Measurements from ENCODE around the gene CFAP77.

The CFAP77 gene

GRCh38 chr9:132606066-132606465, 196.1 kb downstream of the CFAP77 start:
- no peaks in the 10 kb centered on the region for H3K27me3 ChIP-seq (replicated peaks in 2 of 5; ENCODE audit: control insufficient read depth in 4 of 5, insufficient read depth in 5 of 5, low read length in 4 of 5)
- no peaks in the 10 kb centered on the region for H3K9me3 ChIP-seq (ENCODE audit: control extremely low read depth in 1 of 5, control insufficient read depth in 4 of 5, insufficient read depth in 2 of 5, low read depth in 1 of 5, low read length in 4 of 5)
- H3K4me1 ChIP-seq (ENCODE audit: control extremely low read depth in 1 of 4, control insufficient read depth in 4 of 4, insufficient read depth in 4 of 4, low read length in 3 of 4), result no peaks in the 10 kb centered on the region
- H3K4me3 ChIP-seq (ENCODE audit: control insufficient read depth in 1 of 7, extremely low read depth in 1 of 7, insufficient read depth in 4 of 7, low read depth in 2 of 7, low read length in 6 of 7), result no peak overlapping the region
- POLR2A ChIA-PET, result no interaction called here
- CTCF ChIA-PET, result no interaction called here
- H3K27ac ChIP-seq (ENCODE audit: insufficient read depth in 1 of 2, low read depth in 1 of 2, low read length in 2 of 2, poor library complexity in 1 of 2, severe bottlenecking in 2 of 2), result no peak overlapping the region
- H3K36me3 ChIP-seq (ENCODE audit: control insufficient read depth in 4 of 4, insufficient read depth in 4 of 4, low read length in 3 of 4), result peaks cover 6 to 81% (median 43%) of the 10 kb centered on the region in 4 experiments
- WGBS (ENCODE audit: insufficient coverage), result 94% methylated on average over 6 of the region's 6 CpGs
- DNase-seq, result no peak

GRCh38 chr9:132609184-132609583, 199.2 kb downstream of the CFAP77 start:
- POLR2A ChIA-PET, result no interaction called here
- Histone ChIP-seq H3K4me1 (ENCODE audit: control extremely low read depth in 1 of 4, control insufficient read depth in 4 of 4, insufficient read depth in 4 of 4, low read length in 3 of 4) (no peaks in the 10 kb centered on the region), H3K4me3 (ENCODE audit: control insufficient read depth in 1 of 7, extremely low read depth in 1 of 7, insufficient read depth in 4 of 7, low read depth in 2 of 7, low read length in 6 of 7) (no peak overlapping the region), H3K27me3 (replicated peaks in 2 of 5; ENCODE audit: control insufficient read depth in 4 of 5, insufficient read depth in 5 of 5, low read length in 4 of 5) (no peaks in the 10 kb centered on the region), H3K27ac (ENCODE audit: insufficient read depth in 1 of 2, low read depth in 1 of 2, low read length in 2 of 2, poor library complexity in 1 of 2, severe bottlenecking in 2 of 2) (no peak overlapping the region), H3K36me3 (ENCODE audit: control insufficient read depth in 4 of 4, insufficient read depth in 4 of 4, low read length in 3 of 4) (peaks cover 10 to 81% (median 44%) of the 10 kb centered on the region in 4 experiments), H3K9me3 (ENCODE audit: control extremely low read depth in 1 of 5, control insufficient read depth in 4 of 5, insufficient read depth in 2 of 5, low read depth in 1 of 5, low read length in 4 of 5) (no peaks in the 10 kb centered on the region)
- no peak for DNase-seq
- CTCF ChIA-PET, result no interaction called here
- 99% methylated on average over 9 of the region's 9 CpGs for WGBS (ENCODE audit: insufficient coverage)

GRCh38 chr9:132609829-132610228, 199.8 kb downstream of the CFAP77 start:
- Histone ChIP-seq H3K36me3 (ENCODE audit: control insufficient read depth in 4 of 4, insufficient read depth in 4 of 4, low read length in 3 of 4) (peaks cover 10 to 81% (median 48%) of the 10 kb centered on the region in 4 experiments), H3K27me3 (replicated peaks in 2 of 5; ENCODE audit: control insufficient read depth in 4 of 5, insufficient read depth in 5 of 5, low read length in 4 of 5) (no peaks in the 10 kb centered on the region), H3K4me3 (ENCODE audit: control insufficient read depth in 1 of 7, extremely low read depth in 1 of 7, insufficient read depth in 4 of 7, low read depth in 2 of 7, low read length in 6 of 7) (no peak overlapping the region), H3K27ac (ENCODE audit: insufficient read depth in 1 of 2, low read depth in 1 of 2, low read length in 2 of 2, poor library complexity in 1 of 2, severe bottlenecking in 2 of 2) (no peak overlapping the region), H3K4me1 (ENCODE audit: control extremely low read depth in 1 of 4, control insufficient read depth in 4 of 4, insufficient read depth in 4 of 4, low read length in 3 of 4) (no peaks in the 10 kb centered on the region), H3K9me3 (ENCODE audit: control extremely low read depth in 1 of 5, control insufficient read depth in 4 of 5, insufficient read depth in 2 of 5, low read depth in 1 of 5, low read length in 4 of 5) (no peaks in the 10 kb centered on the region)
- DNase-seq, result no peak
- 98% methylated on average over 7 of the region's 7 CpGs for WGBS (ENCODE audit: insufficient coverage)
- ChIA-PET CTCF (no interaction called here), POLR2A (no interaction called here)

DNA sequence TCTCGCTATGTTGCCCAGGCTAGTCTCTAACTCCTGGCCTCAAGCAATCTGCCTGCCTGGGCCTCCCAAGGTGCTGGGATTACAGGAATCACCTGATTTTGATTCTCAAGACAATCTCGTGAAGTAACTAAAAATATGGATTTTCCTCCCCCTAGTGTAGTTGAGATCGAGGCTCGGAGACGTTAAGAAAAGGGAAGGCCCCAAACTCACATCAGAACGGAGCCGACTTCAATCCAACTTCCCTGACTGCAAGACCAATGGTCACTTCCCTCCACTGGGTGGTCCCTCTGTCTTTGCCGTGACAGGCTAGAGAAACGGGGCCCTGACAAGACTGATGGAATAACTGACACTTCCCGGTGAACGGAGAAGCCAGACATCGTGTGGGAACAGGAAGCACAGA, 200.7 kb downstream of the CFAP77 start:
- no peak for DNase-seq
- 98% methylated on average over 11 of the region's 12 CpGs for WGBS (ENCODE audit: insufficient coverage)
- H3K4me3 ChIP-seq (ENCODE audit: control insufficient read depth in 1 of 7, extremely low read depth in 1 of 7, insufficient read depth in 4 of 7, low read depth in 2 of 7, low read length in 6 of 7), result no peak overlapping the region
- H3K4me1 ChIP-seq (ENCODE audit: control extremely low read depth in 1 of 4, control insufficient read depth in 4 of 4, insufficient read depth in 4 of 4, low read length in 3 of 4), result no peaks in the 10 kb centered on the region
- no peak overlapping the region for H3K27ac ChIP-seq (ENCODE audit: insufficient read depth in 1 of 2, low read depth in 1 of 2, low read length in 2 of 2, poor library complexity in 1 of 2, severe bottlenecking in 2 of 2)
- peaks cover 10 to 82% (median 50%) of the 10 kb centered on the region in 4 experiments for H3K36me3 ChIP-seq (ENCODE audit: control insufficient read depth in 4 of 4, insufficient read depth in 4 of 4, low read length in 3 of 4)
- ChIA-PET CTCF (no interaction called here), POLR2A (no interaction called here)
- no peaks in the 10 kb centered on the region for H3K27me3 ChIP-seq (replicated peaks in 2 of 5; ENCODE audit: control insufficient read depth in 4 of 5, insufficient read depth in 5 of 5, low read length in 4 of 5)
- H3K9me3 ChIP-seq (ENCODE audit: control extremely low read depth in 1 of 5, control insufficient read depth in 4 of 5, insufficient read depth in 2 of 5, low read depth in 1 of 5, low read length in 4 of 5), result no peaks in the 10 kb centered on the region

DNA sequence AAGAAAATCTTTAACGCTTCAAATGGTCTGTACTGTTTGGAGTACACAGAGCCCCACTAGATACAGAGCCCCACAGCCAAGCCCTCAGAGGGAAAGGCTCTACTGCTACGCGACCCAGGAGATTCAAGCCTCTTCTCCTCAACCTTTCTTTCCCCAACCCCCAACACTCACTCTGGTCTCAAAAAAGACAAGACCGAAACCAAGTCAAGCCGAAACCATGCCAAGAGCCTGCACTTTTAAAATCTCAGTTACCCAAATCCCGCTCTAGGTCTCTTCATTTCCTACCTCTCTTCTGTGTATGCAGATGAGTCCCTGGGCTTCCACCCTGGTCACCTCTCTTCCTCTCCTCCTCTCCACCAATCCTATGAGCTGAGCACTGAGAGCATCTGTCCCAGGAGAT, 204.3 kb downstream of the CFAP77 start:
- POLR2A ChIA-PET, result no interaction called here
- WGBS (ENCODE audit: insufficient coverage), result 82% methylated on average over 6 of the region's 6 CpGs
- CTCF ChIA-PET, result no interaction called here
- H3K4me1 ChIP-seq (ENCODE audit: control extremely low read depth in 1 of 4, control insufficient read depth in 4 of 4, insufficient read depth in 4 of 4, low read length in 3 of 4), result no peaks in the 10 kb centered on the region
- no peaks in the 10 kb centered on the region for H3K27me3 ChIP-seq (replicated peaks in 2 of 5; ENCODE audit: control insufficient read depth in 4 of 5, insufficient read depth in 5 of 5, low read length in 4 of 5)
- no peak for DNase-seq
- H3K36me3 ChIP-seq (ENCODE audit: control insufficient read depth in 4 of 4, insufficient read depth in 4 of 4, low read length in 3 of 4), result peaks cover 7 to 86% (median 64%) of the 10 kb centered on the region in 4 experiments
- no peak overlapping the region for H3K4me3 ChIP-seq (ENCODE audit: control insufficient read depth in 1 of 7, extremely low read depth in 1 of 7, insufficient read depth in 4 of 7, low read depth in 2 of 7, low read length in 6 of 7)
- H3K27ac ChIP-seq (ENCODE audit: insufficient read depth in 1 of 2, low read depth in 1 of 2, low read length in 2 of 2, poor library complexity in 1 of 2, severe bottlenecking in 2 of 2), result no peak overlapping the region
- no peaks in the 10 kb centered on the region for H3K9me3 ChIP-seq (ENCODE audit: control extremely low read depth in 1 of 5, control insufficient read depth in 4 of 5, insufficient read depth in 2 of 5, low read depth in 1 of 5, low read length in 4 of 5)

DNA sequence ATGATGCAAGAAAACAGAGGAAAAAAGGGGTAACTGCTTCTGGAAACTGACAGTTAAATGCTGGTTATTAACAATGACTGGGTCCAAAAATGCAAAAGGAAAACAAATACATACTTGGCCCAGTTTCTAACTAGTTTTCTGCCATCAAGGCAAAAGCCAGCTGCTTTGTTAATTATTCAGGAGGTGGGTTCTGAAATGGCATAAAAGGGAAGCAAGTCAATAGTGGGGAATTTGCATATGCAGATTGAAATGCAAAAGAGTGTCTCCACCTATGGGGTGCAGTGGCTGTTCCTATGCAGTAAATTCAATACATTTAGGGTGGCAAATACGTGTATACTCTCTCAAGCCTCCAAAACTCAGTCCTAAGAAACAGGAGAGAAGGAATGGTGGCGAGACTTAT, 205.8 kb downstream of the CFAP77 start:
- DNase-seq, result no peak
- peaks cover 7 to 82% (median 60%) of the 10 kb centered on the region in 4 experiments for H3K36me3 ChIP-seq (ENCODE audit: control insufficient read depth in 4 of 4, insufficient read depth in 4 of 4, low read length in 3 of 4)

DNA sequence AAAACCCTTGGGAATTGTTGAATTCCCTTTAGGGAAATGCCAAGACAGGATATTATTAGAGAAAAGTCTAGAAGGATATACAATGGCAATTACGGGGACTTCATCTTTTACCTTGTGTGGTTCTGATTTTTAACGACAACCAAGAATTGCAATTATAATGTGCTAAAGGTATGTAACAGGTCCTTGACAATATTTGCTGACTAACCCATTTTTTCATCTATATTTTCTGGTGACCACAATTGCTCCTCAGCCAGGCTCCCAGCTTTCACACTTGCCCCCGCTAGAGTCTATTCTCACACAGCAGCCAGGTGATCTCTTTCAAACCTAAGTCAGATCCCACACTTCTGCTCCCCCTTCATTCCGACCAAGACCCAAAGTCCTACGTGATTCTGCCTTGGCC, 206.7 kb downstream of the CFAP77 start:
- CTCF ChIA-PET, result no interaction called here
- Histone ChIP-seq H3K36me3 (ENCODE audit: control insufficient read depth in 4 of 4, insufficient read depth in 4 of 4, low read length in 3 of 4) (peaks cover 2 to 81% (median 54%) of the 10 kb centered on the region in 4 experiments), H3K9me3 (ENCODE audit: control extremely low read depth in 1 of 5, control insufficient read depth in 4 of 5, insufficient read depth in 2 of 5, low read depth in 1 of 5, low read length in 4 of 5) (no peaks in the 10 kb centered on the region)

More for the DNA sequence above, 205.8 kb downstream of the CFAP77 start:
- WGBS (ENCODE audit: insufficient coverage), result 94% methylated on average over 2 of the region's 2 CpGs
- H3K27me3 ChIP-seq (replicated peaks in 2 of 5; ENCODE audit: control insufficient read depth in 4 of 5, insufficient read depth in 5 of 5, low read length in 4 of 5), result no peaks in the 10 kb centered on the region
- no peaks in the 10 kb centered on the region for H3K4me1 ChIP-seq (ENCODE audit: control extremely low read depth in 1 of 4, control insufficient read depth in 4 of 4, insufficient read depth in 4 of 4, low read length in 3 of 4)
- no peak overlapping the region for H3K4me3 ChIP-seq (ENCODE audit: control insufficient read depth in 1 of 7, extremely low read depth in 1 of 7, insufficient read depth in 4 of 7, low read depth in 2 of 7, low read length in 6 of 7)
- ChIA-PET POLR2A (no interaction called here), CTCF (no interaction called here)
- H3K27ac ChIP-seq (ENCODE audit: insufficient read depth in 1 of 2, low read depth in 1 of 2, low read length in 2 of 2, poor library complexity in 1 of 2, severe bottlenecking in 2 of 2), result no peak overlapping the region
- H3K9me3 ChIP-seq (ENCODE audit: control extremely low read depth in 1 of 5, control insufficient read depth in 4 of 5, insufficient read depth in 2 of 5, low read depth in 1 of 5, low read length in 4 of 5), result no peaks in the 10 kb centered on the region

More for the DNA sequence above, 206.7 kb downstream of the CFAP77 start:
- 96% methylated on average over 2 of the region's 5 CpGs for WGBS (ENCODE audit: insufficient coverage)
- no peaks in the 10 kb centered on the region for H3K4me1 ChIP-seq (ENCODE audit: control extremely low read depth in 1 of 4, control insufficient read depth in 4 of 4, insufficient read depth in 4 of 4, low read length in 3 of 4)
- POLR2A ChIA-PET, result no interaction called here
- no peak for DNase-seq
- H3K4me3 ChIP-seq (ENCODE audit: control insufficient read depth in 1 of 7, extremely low read depth in 1 of 7, insufficient read depth in 4 of 7, low read depth in 2 of 7, low read length in 6 of 7), result no peak overlapping the region
- no peak overlapping the region for H3K27ac ChIP-seq (ENCODE audit: insufficient read depth in 1 of 2, low read depth in 1 of 2, low read length in 2 of 2, poor library complexity in 1 of 2, severe bottlenecking in 2 of 2)
- H3K27me3 ChIP-seq (replicated peaks in 2 of 5; ENCODE audit: control insufficient read depth in 4 of 5, insufficient read depth in 5 of 5, low read length in 4 of 5), result no peaks in the 10 kb centered on the region

Measured in common myeloid progenitor, CD34-positive (primary cell).